K562 (cell line): ENCODE results near the gene DIP2C. TPM values are rescaled to one million over a fixed set of nuclear protein-coding genes. Genes with fewer than 3 reads are reported as not detected.

Experiments used
- ARNT ChIP-seq, 2 experiments: fragments of 450-650 bp; IDR thresholded peaks; 2 replicates each; pipeline ENCODE4 v1.6.1; 2016; ENCODE audit warnings: mild to moderate bottlenecking in 1 of 2
- CHD1 ChIP-seq: fragments of 200-600 bp; sonication (generic); IDR thresholded peaks from one replicate; pipeline ENCODE4 v1.6.1; 2012; ENCODE audit warnings: mild to moderate bottlenecking, moderate library complexity, low read length, inconsistent platforms
- E2F4 ChIP-seq: sonication (generic); formaldehyde crosslinking; IDR thresholded peaks from 2 replicates; pipeline ENCODE4 v1.8.0; 2022; ENCODE audit warnings: mild to moderate bottlenecking, low read depth, missing genetic modification reagents
- ELK3 ChIP-seq: fragments of 450-650 bp; formaldehyde crosslinking; IDR thresholded peaks from 2 replicates; pipeline ENCODE4 v1.4.0; 2020; ENCODE audit warnings: mild to moderate bottlenecking
- HINFP ChIP-seq: fragments of 450-650 bp; conservative IDR thresholded peaks from 2 replicates; pipeline ENCODE4 v1.6.1; 2016; ENCODE audit warnings: missing genetic modification characterization, low read depth, mild to moderate bottlenecking, control low read depth, missing compliant biosample characterization
- IFI16 ChIP-seq: fragments of 250-450 bp; sonication (Bioruptor Pico); IDR thresholded peaks from 2 replicates; pipeline ENCODE4 v2.1.2; 2022; ENCODE audit warnings: mild to moderate bottlenecking, inconsistent platforms
- TCF7 ChIP-seq: sonication (generic); IDR thresholded peaks from 2 replicates; pipeline ENCODE4 v1.6.1; 2016; ENCODE audit warnings: antibody characterized with exemption, borderline replicate concordance
- TCFL5 ChIP-seq: fragments of 250-450 bp; sonication (Bioruptor Pico); conservative IDR thresholded peaks from 2 replicates; pipeline ENCODE4 v1.6.1; 2021; ENCODE audit warnings: mild to moderate bottlenecking, moderate library complexity, matching md5 sums
- UBTF ChIP-seq, 2 experiments: IDR thresholded peaks; 2 replicates each; pipeline ENCODE4 v1.6.1; 2012; ENCODE audit warnings: improper control_type of control experiment in 2 of 2, low read depth in 2 of 2, low read length in 2 of 2, borderline replicate concordance in 1 of 2
- USF1 ChIP-seq: sonication (generic); formaldehyde crosslinking; IDR thresholded peaks from 2 replicates; pipeline ENCODE4 v1.9.0; 2022; ENCODE audit warnings: mild to moderate bottlenecking, missing genetic modification reagents
- polyA plus RNA-seq, 8 experiments: library from polyadenylated mRNA; depleted of rRNA in 4 of 8; stranded (reverse) in 5 of 8; unstranded in 3 of 8; fragments of >200 nt; fragmentation: Nextera tagmentation in 2 of 8; fragmentation: Illumina TruSeq in 1 of 8; extraction: Ambion mirVana in 2 of 8; extraction: Trizol in 1 of 8; gene quantifications; 2 replicates each; pipeline versions ENCODE4 v1.2.1 to v1.2.3, GENCODE V29; 2011 to 2014; ENCODE audit warnings: inconsistent platforms in 1 of 8, missing spikeins in 1 of 8
- total RNA-seq, 7 experiments: library from RNA; depleted of rRNA in 6 of 7; stranded (reverse); fragments of >200 nt in 6 of 7; fragmentation: Illumina TruSeq in 2 of 7; extraction: Trizol in 2 of 7; gene quantifications; 2 replicates each; pipeline versions ENCODE4 v1.2.1 to v1.2.3, GENCODE V29; 2011 to 2021; ENCODE audit warnings: low replicate concordance in 1 of 7

The DIP2C gene
- total and polyA plus RNA-seq, 9 of the 15 experiments (the other 6 are each of a cell fraction or from before 2014, with no cell fraction given), result 0.01 TPM; not detected in 8

- no peak for TF ChIP-seq IFI16 (CRISPR knock-in tag)
- no peak for TF ChIP-seq TCF7
- no peak for TF ChIP-seq HINFP
- TF ChIP-seq USF1 (CRISPR knock-in tag), result no peak
- no peak for TF ChIP-seq TCFL5 (CRISPR knock-in tag)
- TF ChIP-seq ARNT (IDR thresholded peaks at IDR 0.05), result no peak
- TF ChIP-seq ELK3 (CRISPR knock-in tag), result no peak
- TF ChIP-seq CHD1, result no peak
- no peak for TF ChIP-seq E2F4 (CRISPR knock-in tag)
- no peak for TF ChIP-seq UBTF (IDR thresholded peaks at IDR 0.05; ENCODE audit: borderline replicate concordance in 1 of 2, low read depth in 2 of 2, low read length in 2 of 2)
Measured at GRCh38 chr10:307659-308058, 381.8 kb downstream of the DIP2C start (continued).
